Adipose tissue (tissue), 3 donors: ENCODE results near the gene CAMLG. TPM values are rescaled to one million over a fixed set of nuclear protein-coding genes. Genes with fewer than 3 reads are reported as not detected.
"Not testable (repeated sequence)": the region's sequence is repeated elsewhere in the genome, so short reads cannot be mapped to it uniquely, and the experiment has no call there.

ENCODE experiments used
- H3K27ac ChIP-seq: one replicate; pipeline ENCODE4 v1.5.1; 2013; ENCODE audit warnings: low read depth, low read length
- WGBS, 3 donors: extraction: QIAGEN DNeasy Blood & Tissue Kit; methylation state at CpG; one replicate each; pipeline ENCODE4 v1.1.7; 2013; 5-methylcytosine and 5-hydroxymethylcytosine counted together
- polyA plus RNA-seq, 3 donors: library from polyadenylated mRNA; stranded (reverse); fragments of 200-250 nt; gene quantifications; one replicate each; pipeline ENCODE4 v1.2.3, GENCODE V29; 2013
- donor health status: healthy with polysubstance abuse.
- donor health status: Bipolar disorder and iron deficiency.
- donor health status: healthy.

Gene CAMLG
- polyA plus RNA-seq, 3 donors, result 18.0 to 53.4 (median 26.5) TPM

GRCh38 chr5:134767528-134768291, 29.4 kb downstream of the CAMLG start:
- H3K27ac ChIP-seq, result not testable (repeated sequence)
- 89 to 93% (median 91%) methylated on average over 21 of the region's 21 CpGs for WGBS, 3 donors

- 47 to 79% (median 54%) methylated on average over 4 of the region's 4 CpGs for WGBS, 3 donors
- no peak overlapping the region for H3K27ac ChIP-seq
Measured at GRCh38 chr5:134769206-134769605, 30.9 kb downstream of the CAMLG start.

GRCh38 chr5:134772461-134773125, 34.2 kb downstream of the CAMLG start:
- 87 to 96% (median 93%) methylated on average over 10 of the region's 10 CpGs for WGBS, 3 donors
- H3K27ac ChIP-seq, result no peak overlapping the region

GRCh38 chr5:134777366-134777765, 39.0 kb downstream of the CAMLG start:
- no peak overlapping the region for H3K27ac ChIP-seq
- WGBS, 3 donors, result 69 to 95% (median 72%) methylated on average over 2 of the region's 2 CpGs

GRCh38 chr5:134784241-134784920, 46.0 kb downstream of the CAMLG start:
- WGBS, 3 donors, result 57 to 64% (median 62%) methylated on average over 4 of the region's 4 CpGs
- no peak overlapping the region for H3K27ac ChIP-seq

GRCh38 chr5:134784946-134785620, 46.7 kb downstream of the CAMLG start:
- WGBS, 3 donors, result 77 to 88% (median 82%) methylated on average over 3 of the region's 3 CpGs
- H3K27ac ChIP-seq, result no peak overlapping the region

- no peak overlapping the region for H3K27ac ChIP-seq
- 92 to 96% (median 93%) methylated on average over 1 of the region's 1 CpG for WGBS, 3 donors
Measured at GRCh38 chr5:134787692-134788091, 49.3 kb downstream of the CAMLG start.

- WGBS, 3 donors, result 97 to 99% (median 98%) methylated on average over 2 of the region's 2 CpGs
- no peak overlapping the region for H3K27ac ChIP-seq
Measured at GRCh38 chr5:134791580-134791979, 53.2 kb downstream of the CAMLG start.

- no peak overlapping the region for H3K27ac ChIP-seq
- WGBS, 3 donors, result 91 to 95% (median 92%) methylated on average over 3 of the region's 3 CpGs
Measured at GRCh38 chr5:134792286-134792685, 53.9 kb downstream of the CAMLG start.

GRCh38 chr5:134793111-134793510, 54.8 kb downstream of the CAMLG start:
- H3K27ac ChIP-seq, result no peak overlapping the region
- WGBS, 3 donors, result 86 to 96% (median 94%) methylated on average over 4 of the region's 4 CpGs

- H3K27ac ChIP-seq, result no peak overlapping the region
- 86 to 99% (median 91%) methylated on average over 2 of the region's 2 CpGs for WGBS, 3 donors
Measured at GRCh38 chr5:134794082-134794481, 55.7 kb downstream of the CAMLG start.

- 95 to 96% (median 95%) methylated on average over 8 of the region's 8 CpGs for WGBS, 3 donors
- H3K27ac ChIP-seq, result no peak overlapping the region
Measured at GRCh38 chr5:134794819-134795218, 56.5 kb downstream of the CAMLG start.

GRCh38 chr5:134798468-134798867, 60.1 kb downstream of the CAMLG start:
- 85 to 90% (median 88%) methylated on average over 5 of the region's 5 CpGs for WGBS, 3 donors
- H3K27ac ChIP-seq, result no peak overlapping the region

Other genes with a start within 250 kb of the CAMLG start
- 10 to 100 TPM; 12.5 to 17.9 (median 13.2) TPM for gene JADE2, start 212.9 kb upstream of the CAMLG start, polyA plus RNA-seq
- gene SAR1B, start 105.7 kb upstream of the CAMLG start, polyA plus RNA-seq, result 10 to 100 TPM; 21.3 to 34.4 (median 26.7) TPM
- 1 to 10 TPM; 6.5 to 9.4 (median 7.9) TPM for gene SEC24A, start 89.8 kb upstream of the CAMLG start, polyA plus RNA-seq
- 10 to 100 TPM; 12.7 to 19.7 (median 19.3) TPM for gene DDX46, start 20.2 kb downstream of the CAMLG start, polyA plus RNA-seq
- gene C5orf24, start 107.4 kb downstream of the CAMLG start, polyA plus RNA-seq, result 10 to 100 TPM in 2 of 3 donors, 1 to 10 TPM in 1; 9.9 to 19.8 (median 18.1) TPM
- gene TXNDC15, start 135.8 kb downstream of the CAMLG start, polyA plus RNA-seq, result 10 to 100 TPM; 47.5 to 62.4 (median 49.0) TPM
- gene PCBD2, start 166.6 kb downstream of the CAMLG start, polyA plus RNA-seq, result 1 to 10 TPM; 5.1 to 7.9 (median 6.1) TPM
- under 1 TPM in 2 of 3 donors, not detected in 1; 0.58 to 0.76 TPM for gene CATSPER3, start 229.4 kb downstream of the CAMLG start, polyA plus RNA-seq